ENCODE data around the gene METTL13.
"Not testable (repeated sequence)": the region's sequence is repeated elsewhere in the genome, so short reads cannot be mapped to it uniquely, and the experiment has no call there.

DNA sequence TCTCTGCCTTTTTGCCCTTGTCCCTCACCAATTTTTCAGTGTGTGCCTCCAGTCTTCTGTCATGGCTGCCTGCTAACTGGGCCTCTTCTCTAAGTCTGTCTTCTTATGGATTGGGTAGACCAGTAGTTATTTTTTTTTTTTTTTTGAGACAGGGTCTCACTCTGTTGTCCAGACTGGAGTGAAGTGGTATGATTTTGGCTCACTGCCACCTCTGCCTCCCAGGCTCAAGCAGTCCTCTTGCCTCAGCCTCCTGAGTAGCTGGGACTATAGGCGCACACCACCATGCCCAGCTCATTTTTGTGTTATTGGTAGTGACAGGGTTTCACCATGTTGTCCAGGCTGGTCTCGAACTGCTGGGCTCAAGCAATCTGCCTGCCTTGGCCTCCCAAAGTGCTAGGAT, 18.2 kb downstream of the METTL13 start:
- TF ChIP-seq, protein P1, sequence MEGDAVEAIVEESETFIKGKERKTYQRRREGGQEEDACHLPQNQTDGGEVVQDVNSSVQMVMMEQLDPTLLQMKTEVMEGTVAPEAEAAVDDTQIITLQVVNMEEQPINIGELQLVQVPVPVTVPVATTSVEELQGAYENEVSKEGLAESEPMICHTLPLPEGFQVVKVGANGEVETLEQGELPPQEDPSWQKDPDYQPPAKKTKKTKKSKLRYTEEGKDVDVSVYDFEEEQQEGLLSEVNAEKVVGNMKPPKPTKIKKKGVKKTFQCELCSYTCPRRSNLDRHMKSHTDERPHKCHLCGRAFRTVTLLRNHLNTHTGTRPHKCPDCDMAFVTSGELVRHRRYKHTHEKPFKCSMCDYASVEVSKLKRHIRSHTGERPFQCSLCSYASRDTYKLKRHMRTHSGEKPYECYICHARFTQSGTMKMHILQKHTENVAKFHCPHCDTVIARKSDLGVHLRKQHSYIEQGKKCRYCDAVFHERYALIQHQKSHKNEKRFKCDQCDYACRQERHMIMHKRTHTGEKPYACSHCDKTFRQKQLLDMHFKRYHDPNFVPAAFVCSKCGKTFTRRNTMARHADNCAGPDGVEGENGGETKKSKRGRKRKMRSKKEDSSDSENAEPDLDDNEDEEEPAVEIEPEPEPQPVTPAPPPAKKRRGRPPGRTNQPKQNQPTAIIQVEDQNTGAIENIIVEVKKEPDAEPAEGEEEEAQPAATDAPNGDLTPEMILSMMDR (IDR thresholded peaks at IDR 0.05), result not testable (repeated sequence)
- not testable (repeated sequence) for TF ChIP-seq POLR2A (IDR thresholded peaks at IDR 0.05)
